Stimulated activated CD4-positive, alpha-beta T cell treated with anti-CD3 and anti-CD28 coated beads, Interleukin-2, amount 100 ng/mL, for 48 hours (primary cell): ENCODE measurements around the gene IGF1.

ENCODE experiments used
- DNase-seq, 2 donors: peaks; one replicate each; pipeline ENCODE4 v3.0.0-alpha.2; 2020

IGF1 gene

DNA sequence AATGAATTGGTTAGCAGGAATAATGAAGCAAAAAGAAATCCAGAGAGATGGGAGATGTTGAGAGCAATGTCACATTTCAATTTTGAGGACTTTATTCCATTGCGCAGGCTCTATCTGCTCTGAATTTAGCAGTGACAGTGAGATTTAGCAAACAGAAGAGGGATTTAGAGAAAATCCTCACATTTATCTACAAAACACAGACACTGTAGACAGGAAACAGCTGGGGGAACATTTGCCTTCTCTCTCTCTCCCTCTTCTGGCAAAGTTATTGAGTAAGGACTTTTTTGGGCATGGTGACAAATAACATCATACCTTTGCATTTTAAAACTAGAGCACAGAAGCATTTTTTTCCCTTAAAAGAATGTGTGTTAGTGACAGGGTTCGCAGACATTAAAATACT is at the start of gene IGF1:
IGF1 (minus strand) TSS at position 158 of the 400 bp plus-strand sequence. CDS start 182 bp downstream, outside the sequence.
- no peak for DNase-seq

DNA sequence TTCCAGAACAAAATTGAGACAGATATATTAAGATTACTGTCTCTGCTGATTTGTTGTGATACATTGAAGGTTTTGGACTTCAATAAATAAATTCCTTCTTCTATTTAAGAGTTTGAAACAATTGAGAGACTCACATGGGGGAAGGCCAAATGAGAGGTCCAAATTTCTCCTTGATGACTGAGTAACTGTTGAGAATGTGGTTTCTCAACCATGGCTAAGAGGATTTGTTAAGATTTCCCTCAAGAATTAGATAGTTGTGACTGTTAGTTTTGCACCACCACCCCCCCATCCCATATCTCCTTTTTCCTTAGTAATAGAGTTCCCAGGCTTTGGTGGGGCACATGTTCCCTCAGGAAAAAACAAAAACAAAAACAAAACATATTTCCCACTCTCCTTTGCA is 47.7 kb upstream of the IGF1 start:
- DNase-seq = no peak

DNA sequence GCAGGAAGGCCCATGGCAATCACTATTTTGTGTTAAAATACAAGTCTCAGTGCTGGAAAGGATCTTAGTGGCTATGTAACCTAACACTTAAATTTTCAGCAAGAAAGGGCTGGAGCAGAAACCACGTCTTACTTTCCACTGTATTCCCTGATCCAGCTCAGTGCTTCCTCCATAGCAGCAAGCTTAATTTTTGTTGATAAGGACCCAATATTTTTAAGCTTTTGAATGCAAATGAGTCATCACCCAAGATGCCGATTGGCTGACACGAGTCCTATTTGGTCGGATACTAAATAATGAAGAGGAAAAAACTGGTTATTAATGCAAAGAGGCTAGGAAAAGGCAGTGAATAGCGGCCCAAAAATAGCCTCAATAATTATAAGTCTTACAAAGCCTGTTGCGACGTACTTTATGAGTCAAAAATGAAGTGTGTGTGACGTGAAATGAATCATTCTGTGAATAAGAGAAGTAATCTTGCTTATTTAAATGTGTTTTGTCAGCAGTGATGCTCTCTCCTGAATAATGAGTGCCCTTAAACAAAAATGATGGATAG is 46.9 kb upstream of the IGF1 start:
- no peak for DNase-seq

DNA sequence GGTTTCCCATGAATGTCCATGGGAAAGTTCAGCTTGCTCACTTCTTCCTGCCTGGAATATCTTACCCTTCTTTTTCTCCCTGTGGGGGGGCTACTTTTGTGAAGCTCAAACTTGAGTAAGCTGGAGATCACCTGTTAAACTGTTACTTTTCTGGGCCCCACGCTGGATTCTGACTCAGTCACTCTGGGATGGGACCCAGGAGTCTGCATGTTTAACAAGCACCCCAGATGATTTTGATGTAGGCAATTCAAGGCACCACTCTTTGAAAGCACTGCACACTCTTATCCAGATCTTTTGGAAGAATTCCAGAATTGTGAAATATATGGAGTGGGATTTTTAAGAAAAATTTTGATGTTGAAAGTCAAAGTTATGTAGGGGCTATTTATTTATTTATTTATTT is 46.3 kb upstream of the IGF1 start:
- no peak for DNase-seq

DNA sequence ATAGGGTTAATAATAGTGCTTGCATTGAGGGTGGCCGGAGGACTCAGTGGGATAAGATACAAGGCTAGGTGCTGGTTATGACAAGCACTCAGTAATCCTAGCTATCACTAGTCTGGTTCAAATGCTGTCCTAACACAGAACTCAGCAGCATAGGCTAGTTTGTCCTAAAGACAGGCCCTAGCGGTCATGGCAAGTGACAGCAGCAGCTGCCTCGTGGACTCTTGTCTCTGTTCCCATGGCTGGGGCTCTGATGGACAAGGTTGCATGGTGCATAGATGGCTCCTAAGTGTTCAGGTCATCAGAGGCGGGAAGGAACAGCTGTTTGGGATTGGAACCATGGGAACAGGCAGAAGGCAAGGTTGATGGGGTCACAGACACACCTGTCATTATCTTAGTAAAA is 42.4 kb upstream of the IGF1 start:
- DNase-seq = no peak

DNA sequence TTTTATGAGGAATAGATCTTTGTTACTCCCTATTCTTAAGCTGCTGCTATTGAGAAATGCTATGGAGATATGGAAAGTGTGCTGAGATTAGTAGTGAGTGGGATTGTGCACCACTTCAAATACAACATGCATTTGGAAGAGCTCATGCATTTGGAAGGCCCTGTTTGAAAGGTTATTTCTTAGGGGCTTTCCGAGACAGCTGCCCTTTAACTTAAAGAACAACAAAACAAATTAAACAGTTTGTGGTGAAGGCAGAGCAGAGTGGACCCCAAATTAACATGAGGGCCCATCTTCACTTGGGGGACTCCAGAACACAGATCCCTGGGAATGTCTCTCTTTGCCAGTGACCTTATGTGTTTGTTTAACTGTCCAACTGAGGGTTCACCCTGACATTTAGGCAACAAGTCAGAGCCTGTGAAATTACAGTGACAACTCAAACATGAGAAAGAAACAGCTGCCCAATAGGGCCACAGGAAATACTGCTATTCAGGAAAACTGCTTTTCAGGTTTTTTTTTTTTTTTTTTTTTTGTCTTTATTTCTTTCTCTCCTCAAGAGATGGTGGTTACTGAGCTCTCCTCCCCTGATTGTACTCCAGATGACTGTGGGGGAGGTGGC is 41.4 kb upstream of the IGF1 start:
- no peak for DNase-seq

DNA sequence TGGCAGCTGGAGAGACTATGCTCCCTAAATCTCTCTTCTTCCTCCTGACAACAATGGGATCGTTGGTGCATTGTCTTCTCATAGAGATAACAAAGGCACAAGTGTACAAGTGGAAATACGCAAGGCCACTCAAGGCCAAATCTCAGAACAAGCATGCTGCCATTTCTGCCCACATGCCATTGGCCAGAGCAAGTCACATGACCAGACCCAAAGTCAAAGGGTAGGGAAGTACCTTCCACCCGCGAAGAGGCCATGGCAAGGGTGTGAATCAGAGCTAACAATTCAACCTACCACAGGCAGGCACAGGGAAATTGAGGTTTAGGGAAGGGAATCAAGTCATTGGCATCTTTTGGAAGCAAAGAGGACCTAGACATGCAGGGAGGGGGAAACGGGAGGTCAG is 38.5 kb upstream of the IGF1 start:
- DNase-seq = no peak

DNA sequence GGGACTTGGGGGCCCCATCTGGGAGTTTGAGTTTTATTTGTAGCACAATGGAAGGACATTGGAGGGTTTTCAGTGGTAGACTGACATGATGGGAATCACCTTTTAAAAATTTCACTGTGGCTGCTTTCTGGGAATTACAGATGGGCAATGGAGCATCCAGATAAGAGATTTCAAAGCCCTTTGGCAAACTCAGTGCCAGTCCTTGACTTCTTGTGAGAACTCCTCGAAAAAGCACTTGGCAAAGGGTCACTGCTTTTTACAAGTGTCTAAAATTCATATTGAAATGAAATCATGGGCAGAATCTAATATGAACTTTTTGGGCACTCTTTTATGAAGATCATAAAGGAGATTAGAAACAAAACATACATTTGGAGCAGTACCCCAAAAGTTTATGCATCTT is 34.3 kb upstream of the IGF1 start:
- DNase-seq = no peak

DNA sequence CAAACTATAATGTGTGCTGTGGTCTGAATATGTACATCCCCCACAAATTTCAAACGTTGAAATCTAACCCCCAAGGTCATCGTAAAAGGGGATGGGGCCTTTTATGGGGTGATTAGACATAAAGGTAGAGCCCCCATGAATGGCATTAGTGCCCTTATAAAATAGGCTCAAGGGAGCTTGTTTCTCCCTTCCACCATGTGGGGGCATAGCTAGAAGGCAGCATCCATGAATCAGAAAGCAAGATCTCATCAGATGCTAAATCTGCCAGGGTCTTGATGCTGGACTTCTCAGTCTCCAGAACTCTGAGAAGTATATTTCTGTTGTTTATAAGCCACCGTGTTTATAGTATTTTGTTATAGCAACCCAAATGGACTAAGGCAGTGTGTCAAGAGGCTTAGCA is 33.4 kb upstream of the IGF1 start:
- DNase-seq = no peak

DNA sequence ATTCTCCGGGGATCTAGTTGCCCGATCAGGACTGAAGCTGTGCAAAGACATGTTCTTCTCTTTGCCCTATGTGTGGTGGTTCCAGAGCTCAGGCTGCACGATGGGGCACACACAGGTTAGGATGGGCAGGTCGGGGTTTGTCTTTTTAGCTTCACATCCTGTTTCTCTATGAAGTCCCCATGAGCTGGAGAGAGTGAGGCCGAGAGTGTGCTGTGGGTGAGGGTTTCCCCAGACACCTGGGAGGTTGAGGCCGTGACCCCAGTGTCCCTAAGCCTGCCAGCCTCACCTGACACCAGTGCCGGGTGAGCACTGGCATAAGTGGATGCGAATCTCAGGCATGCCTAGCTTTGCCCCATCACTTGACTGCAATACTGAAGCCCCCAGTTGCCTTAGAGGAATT is 32.9 kb upstream of the IGF1 start:
- no peak for DNase-seq

DNA sequence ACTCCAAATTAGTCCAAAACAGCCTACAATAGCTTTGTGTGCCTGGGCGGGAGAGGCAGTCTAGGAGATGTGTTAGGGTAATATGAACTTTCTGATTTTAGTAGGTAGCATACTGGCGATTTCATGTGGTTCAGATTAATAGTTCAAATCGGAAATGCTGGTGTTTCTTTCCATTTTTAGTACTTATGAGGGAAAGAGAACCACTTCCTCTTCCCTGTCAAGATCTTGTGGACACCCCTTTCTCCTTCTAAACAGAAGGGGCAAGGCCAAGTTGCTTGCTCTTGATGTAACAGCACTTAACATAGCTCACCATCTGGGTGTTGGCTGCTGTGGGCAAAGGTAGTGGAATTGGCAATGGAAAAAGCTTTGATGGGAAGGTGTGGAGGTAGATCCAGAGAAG is 32.2 kb upstream of the IGF1 start:
- DNase-seq = no peak

DNA sequence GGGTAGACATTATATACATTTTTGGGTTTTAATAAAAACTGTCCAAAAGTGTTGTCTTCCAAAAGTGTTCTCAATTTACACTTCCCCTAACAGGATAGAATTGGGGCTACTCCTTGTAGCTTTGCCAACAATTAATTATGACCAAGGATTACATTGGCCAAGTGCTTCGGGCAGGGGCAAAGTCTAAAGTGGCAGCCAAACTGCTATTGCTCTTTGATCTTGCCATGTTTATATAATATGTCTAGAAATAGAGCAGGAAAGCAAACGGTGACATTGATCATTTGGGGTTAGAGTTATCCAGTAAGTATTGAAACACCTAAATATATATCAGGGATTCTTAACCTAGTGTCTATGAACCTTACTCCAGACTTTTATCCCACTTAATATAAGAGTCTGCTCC is 31.2 kb upstream of the IGF1 start:
- DNase-seq = no peak

DNA sequence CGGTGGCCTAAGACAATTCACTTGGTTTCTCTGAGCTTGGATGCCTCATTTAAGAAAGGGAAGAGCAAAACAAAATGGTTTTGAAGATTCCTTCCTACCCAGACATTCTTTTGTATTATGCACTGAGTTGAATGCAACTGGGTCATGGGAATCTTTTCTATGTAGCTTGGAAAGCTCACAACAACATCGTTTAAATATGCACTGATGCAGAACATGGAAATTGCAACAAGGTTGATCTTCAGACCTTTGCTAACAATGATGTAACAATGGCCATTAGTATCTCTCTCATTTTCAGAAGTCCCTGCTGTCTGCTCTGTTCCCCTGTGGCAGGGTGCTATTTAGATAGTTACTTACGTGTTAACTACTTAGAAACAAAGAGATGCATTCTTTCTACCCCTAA is 30.1 kb upstream of the IGF1 start:
- DNase-seq = no peak

DNA sequence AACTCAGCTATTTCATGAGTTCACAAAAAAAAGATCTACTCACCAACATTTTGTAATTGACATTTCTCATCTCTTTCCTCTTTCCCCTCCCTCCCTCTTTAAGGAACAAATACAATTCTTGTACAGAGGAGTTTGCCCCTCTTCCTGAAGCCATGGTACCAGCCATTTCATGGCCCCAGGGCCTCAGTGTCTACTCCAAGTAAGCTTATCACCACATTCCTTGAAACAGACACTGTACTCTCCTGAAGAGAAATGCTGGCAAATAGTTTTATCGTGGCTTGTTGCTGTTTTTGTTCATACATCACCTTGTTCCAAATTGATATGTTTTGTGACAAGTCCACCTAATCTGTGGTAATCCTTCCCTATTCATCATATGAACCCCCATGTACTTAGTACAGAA is 29.7 kb upstream of the IGF1 start:
- no peak for DNase-seq

DNA sequence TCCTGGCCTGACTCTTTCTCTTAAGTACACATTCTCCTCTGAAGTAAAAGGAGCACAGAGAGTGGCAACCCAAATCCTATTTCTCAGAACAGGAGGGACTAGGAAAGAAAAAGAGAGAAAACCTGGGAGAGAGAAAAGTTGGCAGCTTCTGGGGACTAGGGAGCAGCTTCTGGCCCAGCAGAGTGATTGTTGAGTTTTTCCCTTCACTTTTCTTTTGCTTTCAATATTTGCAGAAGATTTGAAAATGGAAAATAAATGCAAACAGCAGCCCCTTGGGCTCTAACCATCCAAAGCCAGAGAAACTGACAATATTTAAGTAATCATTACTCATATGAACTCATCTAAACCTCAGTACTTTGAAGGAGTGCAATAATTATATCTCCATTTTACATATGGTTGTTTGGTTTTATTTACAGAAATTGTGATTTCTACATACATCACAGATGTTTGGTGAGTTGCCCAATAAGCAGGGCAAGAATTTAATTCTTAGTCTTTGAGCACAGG is 28.8 kb upstream of the IGF1 start:
- DNase-seq = no peak

DNA sequence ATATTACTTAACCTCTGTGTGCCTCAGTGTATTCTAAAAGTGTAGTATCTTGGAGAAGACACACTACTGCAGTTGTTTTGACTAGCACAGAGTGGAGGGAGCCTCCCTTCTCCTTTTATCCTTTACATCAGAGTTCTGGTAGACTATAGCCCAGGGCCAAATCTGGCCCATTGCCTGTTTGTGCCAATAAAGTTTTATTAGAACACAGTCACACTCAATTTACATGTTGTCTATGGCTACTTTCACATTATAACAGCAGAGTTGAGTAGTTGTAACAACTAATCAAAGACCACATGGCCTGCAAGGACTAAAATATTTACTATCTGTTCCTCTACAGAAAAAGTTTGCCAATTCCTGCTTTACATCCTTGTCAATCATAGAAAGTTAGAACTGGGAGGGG is 27.7 kb upstream of the IGF1 start:
- DNase-seq = no peak

DNA sequence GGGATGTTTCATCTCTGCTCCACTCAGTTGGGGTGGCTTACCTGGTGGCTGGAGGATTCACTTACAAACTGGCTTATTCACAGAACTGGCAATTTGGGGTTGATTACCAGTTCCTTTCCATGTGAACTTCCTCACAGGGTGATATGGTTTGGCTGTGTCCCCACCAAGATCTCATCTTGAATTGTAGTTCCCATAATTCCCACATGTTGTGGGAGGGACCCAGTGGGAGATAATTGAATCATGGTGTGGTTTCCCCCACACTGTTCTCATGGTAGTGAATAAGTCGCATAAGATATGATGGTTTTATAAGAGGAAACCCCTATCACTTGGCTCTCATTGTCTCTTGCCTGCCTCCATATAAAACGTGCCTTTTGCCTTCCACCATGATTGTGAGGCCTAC is 26.9 kb upstream of the IGF1 start:
- no peak for DNase-seq

DNA sequence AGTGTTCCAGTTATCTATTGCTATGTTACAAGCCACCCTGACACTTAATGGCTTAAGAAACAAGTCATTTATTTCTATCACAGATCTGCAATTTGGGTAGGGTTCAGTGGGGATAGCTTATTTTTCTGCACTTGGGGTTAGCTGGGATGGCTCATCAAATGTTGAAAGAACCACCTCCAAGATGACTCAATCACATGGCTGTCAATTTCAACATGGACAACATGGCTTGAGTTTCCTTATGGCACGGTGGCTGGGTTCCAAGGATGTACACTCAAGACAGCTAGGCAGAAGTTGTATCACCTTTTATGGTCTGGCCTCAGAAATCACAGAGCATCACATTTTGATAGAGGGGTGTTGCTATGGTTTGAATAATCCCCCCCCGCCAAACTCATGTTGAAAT is 24.5 kb upstream of the IGF1 start:
- DNase-seq = no peak

DNA sequence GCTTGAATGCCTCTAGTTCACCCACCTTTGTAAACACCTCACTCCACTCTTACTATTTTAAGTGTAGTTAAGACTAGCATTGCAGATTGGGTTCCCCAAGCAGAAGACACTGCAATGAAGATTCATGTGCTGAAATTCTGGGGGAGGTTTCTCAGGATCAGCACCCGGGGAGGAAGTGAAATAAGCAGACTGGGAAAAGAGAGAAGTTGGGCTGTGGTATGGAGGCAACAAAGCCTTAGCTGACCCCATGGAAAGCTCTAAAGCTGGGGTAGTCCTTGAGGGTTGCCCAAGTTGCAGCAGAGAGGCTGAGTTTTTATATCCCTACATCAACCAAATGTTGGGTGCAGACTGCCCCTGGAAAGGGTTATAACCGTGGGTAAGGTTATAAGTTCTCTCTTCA is 23.9 kb upstream of the IGF1 start:
- DNase-seq = no peak

DNA sequence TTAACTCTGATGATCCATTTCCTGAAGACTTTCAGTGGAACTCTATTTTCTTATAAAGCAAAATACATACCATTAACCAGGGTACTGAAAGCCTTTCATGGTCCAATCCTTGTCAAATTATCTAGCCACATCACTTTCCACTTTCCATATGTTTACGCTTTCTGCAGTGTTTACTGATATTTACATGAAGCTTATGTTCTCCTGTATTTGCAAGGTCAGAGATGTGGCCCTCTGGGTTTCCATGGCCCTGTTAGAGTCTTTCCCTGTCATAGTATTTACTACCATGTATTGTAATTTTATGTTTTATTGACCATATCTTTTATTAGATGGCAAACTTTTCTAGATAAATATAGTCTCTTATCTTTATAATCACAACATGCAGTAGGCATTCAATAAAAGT is 23.5 kb upstream of the IGF1 start:
- no peak for DNase-seq

DNA sequence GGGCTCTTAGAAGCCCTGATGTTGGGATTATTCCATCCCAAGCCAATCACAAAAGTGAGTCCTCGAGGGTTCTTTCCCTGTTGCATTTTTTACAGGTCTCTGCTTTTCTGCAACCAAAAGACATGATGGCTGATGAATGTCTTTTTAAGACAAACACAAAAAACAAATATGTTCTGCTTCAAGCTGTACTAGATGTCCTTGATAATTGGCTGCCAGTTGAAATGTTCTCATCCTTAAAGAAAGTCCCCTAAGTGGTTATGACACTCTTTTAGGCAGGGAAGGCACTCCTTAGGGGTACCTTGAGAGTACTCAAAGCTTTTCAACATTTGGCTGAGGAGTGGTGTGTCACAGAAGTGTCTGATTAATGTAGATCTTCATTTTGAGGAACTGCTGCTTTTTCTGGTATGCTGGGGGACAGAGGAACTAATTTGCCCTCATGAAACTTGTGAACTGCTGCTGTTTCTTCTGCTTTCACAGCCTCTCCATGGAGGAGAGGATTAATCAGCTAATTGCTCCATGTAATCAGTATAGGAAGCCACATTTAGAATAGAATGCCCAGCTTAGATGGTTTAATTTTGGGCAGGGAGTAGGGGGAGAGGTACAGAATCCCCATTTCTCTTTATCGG is 22.8 kb upstream of the IGF1 start:
- no peak for DNase-seq

DNA sequence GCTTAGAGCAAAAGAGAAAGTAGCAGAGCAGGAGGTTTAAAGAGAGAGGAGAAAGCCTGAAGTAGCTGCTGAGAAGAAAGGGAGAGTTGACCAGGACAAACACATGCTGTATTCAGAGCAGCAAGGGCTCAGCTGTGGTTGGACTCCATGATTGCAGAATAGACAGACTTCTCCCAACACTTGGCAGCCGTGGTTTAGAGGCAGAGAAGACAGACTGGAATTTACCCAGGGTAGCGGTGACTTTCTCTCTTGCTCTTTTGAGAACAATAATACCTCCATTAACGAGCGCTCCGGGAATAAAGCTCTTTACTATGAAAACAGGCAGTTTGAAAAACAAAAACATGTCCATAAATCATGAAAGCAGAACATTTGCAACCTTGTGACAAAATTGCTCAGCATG is 21.4 kb upstream of the IGF1 start:
- no peak for DNase-seq

DNA sequence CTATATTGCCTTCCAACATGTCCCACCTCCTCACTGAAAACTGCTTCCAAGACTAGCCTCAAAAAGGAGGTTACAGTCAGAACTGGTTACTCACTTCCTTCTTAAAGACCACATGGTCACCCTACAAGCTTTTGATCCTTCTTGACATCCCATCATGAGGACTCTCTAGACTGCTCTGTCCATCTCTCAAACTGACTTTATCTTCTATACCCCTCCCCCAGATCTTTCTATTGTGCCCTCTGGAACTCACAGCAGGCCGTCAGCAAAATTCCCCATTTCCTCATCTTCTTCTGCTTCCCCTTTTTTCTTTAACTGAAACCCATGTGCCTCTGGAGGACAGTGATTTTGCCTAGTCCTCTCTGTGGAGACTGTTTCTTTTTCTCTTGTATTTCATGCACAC is 18.1 kb upstream of the IGF1 start:
- no peak for DNase-seq

DNA sequence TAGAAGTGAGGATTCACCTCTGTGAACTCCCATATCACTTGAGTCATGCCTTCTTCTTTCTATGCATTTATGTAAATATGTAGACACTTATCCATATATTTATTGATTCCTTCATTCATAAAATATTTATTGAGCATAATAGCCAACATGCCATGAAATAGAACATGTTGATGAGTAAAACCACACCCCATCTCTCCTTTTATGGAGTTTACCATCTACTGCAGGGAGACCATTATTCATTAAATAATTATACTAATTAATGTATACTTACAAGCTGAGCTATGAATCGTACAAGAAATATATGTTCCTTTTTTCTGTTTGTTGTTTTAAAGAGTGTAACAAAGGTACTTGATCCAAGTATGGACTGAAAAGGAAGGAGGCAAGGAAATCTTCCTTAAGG is 17.4 kb upstream of the IGF1 start:
- DNase-seq = no peak

DNA sequence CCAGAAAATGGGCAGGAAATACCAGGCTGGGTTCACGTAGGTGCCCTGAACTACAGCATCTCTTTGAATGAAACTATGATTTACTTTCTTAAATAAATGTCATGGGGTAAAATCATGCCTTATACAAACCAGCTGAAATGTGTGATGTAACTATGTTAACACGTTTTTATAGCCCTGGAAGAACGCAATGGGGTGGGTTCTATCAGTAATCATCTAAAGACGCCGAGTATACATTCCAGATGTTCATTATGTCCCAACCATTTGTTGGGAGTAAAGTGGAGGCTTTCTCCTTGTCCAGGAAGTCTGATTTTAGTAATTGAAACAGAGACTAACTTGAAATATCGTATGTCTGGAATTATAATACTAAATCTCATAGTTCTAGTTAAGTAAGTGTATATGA is 16.2 kb upstream of the IGF1 start:
- DNase-seq = no peak
